H9 (cell line): ENCODE data around the gene IRX4. TPM values are rescaled to one million over a fixed set of nuclear protein-coding genes. Genes with fewer than 3 reads are reported as not detected.
A peak's percentile ranks its signal among the peaks of the same experiment; 100 is the strongest.

Experiments used
- DNase-seq: peaks from one replicate; pipeline ENCODE4 v3.0.0-alpha.2; 2017
- H2AFZ ChIP-seq: one replicate; pipeline ENCODE4 v1.6.1; 2013; ENCODE audit warnings: mild to moderate bottlenecking, low read length, control low read depth, moderate library complexity
- H2AK5ac ChIP-seq: 2 replicates; pipeline ENCODE4 v1.6.1; 2013; ENCODE audit warnings: low read length, control low read depth, mixed read lengths; ENCODE audit not compliant: insufficient read length
- H2BK120ac ChIP-seq: one replicate; pipeline ENCODE4 v1.6.1; 2013; ENCODE audit warnings: low read depth, mild to moderate bottlenecking, low read length, control low read depth, inconsistent platforms; ENCODE audit not compliant: poor library complexity, severe bottlenecking
- H2BK12ac ChIP-seq: 2 replicates; pipeline ENCODE4 v1.6.1; 2013; ENCODE audit warnings: low read length, control low read depth, mixed read lengths, low read depth; ENCODE audit not compliant: insufficient read length
- H2BK15ac ChIP-seq: 2 replicates; pipeline ENCODE4 v1.6.1; 2013; ENCODE audit warnings: low read depth, low read length, control low read depth
- H2BK20ac ChIP-seq: one replicate; pipeline ENCODE4 v1.6.1; 2013; ENCODE audit warnings: low read depth, mild to moderate bottlenecking, low read length, control low read depth, inconsistent platforms; ENCODE audit not compliant: poor library complexity, severe bottlenecking
- H2BK5ac ChIP-seq: 2 replicates; pipeline ENCODE4 v1.6.1; 2013; ENCODE audit warnings: low read length, control low read depth, mixed read lengths; ENCODE audit not compliant: insufficient read length
- H3K14ac ChIP-seq: 2 replicates; pipeline ENCODE4 v1.6.1; 2013; ENCODE audit warnings: low read length, control low read depth; ENCODE audit not compliant: insufficient read depth
- H3K18ac ChIP-seq: 2 replicates; pipeline ENCODE4 v1.6.1; 2013; ENCODE audit warnings: low read depth, mild to moderate bottlenecking, mixed read lengths, low read length, control low read depth; ENCODE audit not compliant: insufficient read length
- H3K23ac ChIP-seq: 2 replicates; pipeline ENCODE4 v1.6.1; 2013; ENCODE audit warnings: low read length, control low read depth, mixed read lengths, low read depth; ENCODE audit not compliant: insufficient read length
- H3K23me2 ChIP-seq: 2 replicates; pipeline ENCODE4 v1.6.1; 2013; ENCODE audit warnings: low read depth, mild to moderate bottlenecking, mixed read lengths, low read length, control low read depth; ENCODE audit not compliant: insufficient read length, poor library complexity, severe bottlenecking
- H3K27ac ChIP-seq: 2 replicates; pipeline ENCODE4 v1.5.1; 2013; ENCODE audit warnings: low read length, control low read depth, mixed read lengths, low read depth; ENCODE audit not compliant: insufficient read length
- H3K27me3 ChIP-seq: 2 replicates; pipeline ENCODE4 v1.6.1; 2013; ENCODE audit warnings: low read length, control low read depth, inconsistent platforms; ENCODE audit not compliant: insufficient read depth
- H3K4ac ChIP-seq: 2 replicates; pipeline ENCODE4 v1.6.1; 2013; ENCODE audit warnings: low read depth, mild to moderate bottlenecking, control low read depth, inconsistent platforms, low read length, moderate library complexity
- H3K4me1 ChIP-seq: 2 replicates; pipeline ENCODE4 v1.6.1; 2013; ENCODE audit warnings: low read length, control low read depth, inconsistent platforms; ENCODE audit not compliant: insufficient read depth
- H3K4me2 ChIP-seq: 2 replicates; pipeline ENCODE4 v1.6.1; 2013; ENCODE audit warnings: low read length, control low read depth, mixed read lengths; ENCODE audit not compliant: insufficient read length, insufficient read depth
- H3K56ac ChIP-seq: 2 replicates; pipeline ENCODE4 v1.6.1; 2013; ENCODE audit warnings: low read depth, mild to moderate bottlenecking, mixed read lengths, low read length, control low read depth; ENCODE audit not compliant: insufficient read length
- H3K79me1 ChIP-seq: 2 replicates; pipeline ENCODE4 v1.6.1; 2013; ENCODE audit warnings: low read depth, mild to moderate bottlenecking, moderate library complexity, low read length, control low read depth, inconsistent platforms; ENCODE audit not compliant: insufficient read depth, poor library complexity, severe bottlenecking
- H3K79me2 ChIP-seq: 2 replicates; pipeline ENCODE4 v1.6.1; 2013; ENCODE audit warnings: low read length, control low read depth, inconsistent platforms; ENCODE audit not compliant: insufficient read depth
- H3K9ac ChIP-seq: 2 replicates; pipeline ENCODE4 v1.6.1; 2013; ENCODE audit warnings: low read length, control low read depth, mixed read lengths; ENCODE audit not compliant: insufficient read length; ENCODE audit errors: extremely low read depth
- H3K9me3 ChIP-seq: one replicate; pipeline ENCODE4 v1.6.1; 2013; ENCODE audit warnings: low read depth, low read length, inconsistent platforms; ENCODE audit not compliant: control insufficient read depth
- H3T11ph ChIP-seq: one replicate; pipeline ENCODE4 v1.6.1; 2013; ENCODE audit warnings: mild to moderate bottlenecking, low read length, control low read depth, inconsistent platforms
- H4K20me1 ChIP-seq: one replicate; pipeline ENCODE4 v1.6.1; 2013; ENCODE audit not compliant: control insufficient read depth, insufficient read length, insufficient read depth
- H4K5ac ChIP-seq: 2 replicates; pipeline ENCODE4 v1.6.1; 2013; ENCODE audit warnings: low read depth, mild to moderate bottlenecking, mixed read lengths, low read length, control low read depth; ENCODE audit not compliant: insufficient read length
- H4K8ac ChIP-seq: replicated peaks from 2 replicates; pipeline ENCODE4 v1.6.1; 2013; ENCODE audit warnings: low read length, control low read depth, mixed read lengths, low read depth; ENCODE audit not compliant: insufficient read length
- H4K91ac ChIP-seq: 2 replicates; pipeline ENCODE4 v1.6.1; 2013; ENCODE audit warnings: low read depth, mild to moderate bottlenecking, moderate library complexity, mixed read lengths, low read length, control low read depth; ENCODE audit not compliant: insufficient read length
- H3K27ac Mint-ChIP-seq, 3 experiments: 2 replicates in 2 of 3; 3 replicates in 1 of 3; pipeline ENCODE4 v1.8.0; 2020 to 2021; ENCODE audit warnings: mixed read lengths in 3 of 3, mild to moderate bottlenecking in 1 of 3, moderate library complexity in 1 of 3
- H3K27me3 Mint-ChIP-seq: 2 replicates; pipeline ENCODE4 v1.8.0; 2021; ENCODE audit warnings: low read depth, mild to moderate bottlenecking, moderate library complexity, mixed read lengths
- H3K36me3 Mint-ChIP-seq, 3 experiments: 2 replicates in 2 of 3; 3 replicates in 1 of 3; pipeline ENCODE4 v1.8.0; 2020 to 2021; ENCODE audit warnings: low read depth in 3 of 3, mixed read lengths in 3 of 3; ENCODE audit not compliant: insufficient read depth in 1 of 3
- H3K4me1 Mint-ChIP-seq, 2 experiments: 2 replicates each; pipeline ENCODE4 v1.8.0; 2020; ENCODE audit warnings: mixed read lengths in 2 of 2
- H3K4me3 Mint-ChIP-seq, 2 experiments: 2 replicates in 1 of 2; 3 replicates in 1 of 2; pipeline ENCODE4 v1.8.0; 2020 to 2021; ENCODE audit warnings: mild to moderate bottlenecking in 2 of 2, mixed read lengths in 2 of 2, moderate library complexity in 1 of 2
- H3K9me3 Mint-ChIP-seq, 2 experiments: 2 replicates in 1 of 2; 3 replicates in 1 of 2; pipeline ENCODE4 v1.8.0; 2020; ENCODE audit warnings: mild to moderate bottlenecking in 2 of 2, mixed read lengths in 2 of 2, moderate library complexity in 1 of 2
- CTCF ChIP-seq: fragments of 200-600 bp; sonication (generic); conservative IDR thresholded peaks from 3 replicates; pipeline ENCODE4 v1.8.0; 2021; ENCODE audit warnings: antibody characterized with exemption, mild to moderate bottlenecking
- WGBS: extraction: QIAGEN DNeasy Blood & Tissue Kit; methylation state at CpG from one replicate; pipeline ENCODE4 v1.1.7; 2013; ENCODE audit warnings: missing lambda C conversion rate, low lambda C conversion rate, mixed read lengths; ENCODE audit not compliant: insufficient read length; ENCODE audit errors: extremely low coverage; 5-methylcytosine and 5-hydroxymethylcytosine counted together
- total RNA-seq: library from RNA; stranded (reverse); gene quantifications from 2 replicates; pipeline ENCODE4 v1.2.1, GENCODE V29; 2021

The IRX4 gene
- total RNA-seq, 1 experiment from 2014 or later: 3.2 TPM

DNA sequence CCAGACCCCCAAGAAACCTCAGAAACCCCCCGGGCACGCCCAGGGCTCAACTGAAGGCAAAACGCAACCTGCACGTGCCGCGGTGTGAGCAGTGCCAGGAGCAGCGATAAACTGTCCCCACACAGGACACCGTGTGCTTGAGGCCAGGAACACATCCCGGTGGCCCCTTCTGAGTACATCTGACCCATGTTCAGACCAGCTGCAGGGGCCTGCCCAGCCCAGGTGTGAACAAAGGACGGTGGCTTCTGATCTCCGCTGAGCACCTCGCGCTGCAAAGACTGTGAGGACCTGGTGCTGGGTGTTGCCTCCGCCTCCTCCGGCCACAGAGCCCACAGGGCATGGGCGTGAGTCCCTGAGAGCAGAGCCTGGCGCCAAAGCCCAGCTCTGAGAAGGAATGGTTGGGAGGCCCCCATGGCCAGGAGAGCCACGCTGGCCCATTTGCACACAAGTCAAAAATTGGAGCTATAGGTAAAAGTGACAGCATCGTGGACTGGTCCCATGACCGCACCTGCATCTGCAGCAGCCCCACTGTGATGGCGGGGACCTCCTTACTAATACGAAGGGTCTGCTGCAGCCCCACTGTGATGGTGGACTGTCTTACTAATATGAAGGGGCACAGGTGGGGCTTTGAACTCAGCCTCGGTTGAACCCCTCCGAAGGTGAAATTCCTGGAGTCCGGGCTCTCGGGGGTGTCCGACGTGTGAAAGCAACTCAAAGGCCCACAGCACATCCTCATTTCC is 50.0 kb downstream of the IRX4 start:
- Histone ChIP-seq H3K4me2 (no peak overlapping the region), H4K8ac (no peak overlapping the region), H2BK5ac (no peak overlapping the region), H3K23me2 (no peaks in the 10 kb centered on the region), H3K4me1 (no peaks in the 10 kb centered on the region), H3K23ac (no peak overlapping the region), H3T11ph (no peak overlapping the region), H3K27ac (no peak overlapping the region), H3K9ac (no peak overlapping the region), H2BK20ac (no peak overlapping the region), H2BK120ac (no peak overlapping the region), H2BK12ac (no peak overlapping the region), H3K18ac (no peak overlapping the region), H3K14ac (no peak overlapping the region), H3K4ac (no peak overlapping the region), H3K56ac (no peak overlapping the region), H4K91ac (no peak overlapping the region), H3K27me3 (no peaks in the 10 kb centered on the region), H2BK15ac (no peak overlapping the region), H3K79me1 (no peaks in the 10 kb centered on the region), H4K5ac (no peak overlapping the region), H3K9me3 (no peaks in the 10 kb centered on the region), H3K79me2 (no peaks in the 10 kb centered on the region), H4K20me1 (no peaks in the 10 kb centered on the region), H2AK5ac (no peak overlapping the region), H2AFZ (no peak overlapping the region)
- Mint-ChIP-seq H3K27ac (peak overlapping the region in 1 of 3 experiments; percentile 27; a peak in 1 of 7 replicates), H3K4me1 (peaks cover 33 to 52% of the 10 kb centered on the region in 2 experiments), H3K4me3 (no peak overlapping the region), H3K9me3 (no peaks in the 10 kb centered on the region; a peak in 1 of 5 replicates), H3K36me3 (peaks cover 0 to 2% (median 0%) of the 10 kb centered on the region in 3 experiments; a peak in 1 of 7 replicates), H3K27me3 (peaks cover 16% of the 10 kb centered on the region)
- DNase-seq: no peak
- no peak for TF ChIP-seq CTCF
- WGBS: no CpG with 5 or more reads among the region's 28 CpGs
